ENCODE measurements around the gene CCL22.
"Not testable (repeated sequence)": the region's sequence is repeated elsewhere in the genome, so short reads cannot be mapped to it uniquely, and the experiment has no call there.

Gene CCL22

GRCh38 chr16:57394444-57394843 lies 35.9 kb downstream of the CCL22 start:
- DNase-seq (ENCODE audit: low spot score): no peak

DNA sequence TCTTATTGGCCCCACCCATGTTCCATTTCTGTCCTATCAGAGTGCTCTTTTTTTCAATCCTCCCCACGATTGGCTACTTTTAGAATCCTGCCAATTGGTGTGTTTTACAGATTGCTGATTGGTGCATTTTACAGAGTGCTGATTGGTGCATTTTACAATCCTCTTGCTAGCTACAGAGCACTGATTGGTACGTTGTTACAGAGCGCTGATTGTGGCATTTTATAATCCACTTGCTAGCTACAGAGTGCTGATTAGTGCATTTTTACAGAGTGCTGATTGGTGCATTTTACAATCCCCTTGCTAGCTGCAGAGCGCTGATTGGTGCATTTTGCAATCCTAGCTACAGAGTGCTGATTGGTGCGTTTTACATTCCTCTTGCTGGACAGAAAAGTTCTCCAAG lies 36.4 kb downstream of the CCL22 start:
- no peak for DNase-seq (ENCODE audit: low spot score)

DNA sequence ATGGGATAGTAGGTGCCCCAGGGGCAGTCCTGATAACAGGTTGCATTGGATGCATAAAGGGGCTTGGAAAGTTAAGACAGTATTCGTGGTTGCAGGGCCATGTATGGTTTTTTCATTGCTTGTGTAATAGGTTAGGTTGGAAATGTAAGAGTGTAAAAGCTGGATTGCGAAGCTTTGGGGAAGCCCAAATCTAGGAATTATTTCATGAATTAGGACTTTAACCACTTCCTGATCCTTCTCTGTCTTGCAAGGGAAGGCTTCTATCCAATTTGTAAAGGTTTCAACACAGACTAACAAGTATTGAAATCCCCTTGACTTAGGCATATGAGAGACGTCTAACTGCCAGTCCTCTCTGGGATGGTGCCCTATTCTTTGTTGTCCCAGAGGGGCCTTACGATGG lies 38.2 kb downstream of the CCL22 start:
- DNase-seq (ENCODE audit: low spot score): no peak

DNA sequence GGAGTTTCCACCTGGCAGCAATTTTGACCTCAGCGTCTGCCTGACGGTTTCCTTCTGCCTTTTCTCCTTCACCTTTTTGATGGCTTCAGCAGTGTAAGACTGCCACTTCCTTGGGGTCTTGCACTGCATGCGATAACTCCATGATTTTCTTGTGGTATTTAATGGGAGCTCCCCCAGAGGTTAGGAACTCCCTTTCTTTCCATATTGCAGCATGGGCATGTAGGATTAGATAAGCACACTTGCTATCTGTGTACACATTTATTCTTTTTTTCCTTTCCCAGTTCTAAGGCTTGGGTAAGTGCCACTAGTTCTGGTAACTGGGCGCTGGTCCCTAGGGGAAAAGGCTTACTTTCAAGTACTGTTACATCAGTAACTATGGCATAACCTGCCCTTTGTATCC lies 38.9 kb downstream of the CCL22 start:
- not testable (repeated sequence) for DNase-seq (ENCODE audit: low spot score)

DNA sequence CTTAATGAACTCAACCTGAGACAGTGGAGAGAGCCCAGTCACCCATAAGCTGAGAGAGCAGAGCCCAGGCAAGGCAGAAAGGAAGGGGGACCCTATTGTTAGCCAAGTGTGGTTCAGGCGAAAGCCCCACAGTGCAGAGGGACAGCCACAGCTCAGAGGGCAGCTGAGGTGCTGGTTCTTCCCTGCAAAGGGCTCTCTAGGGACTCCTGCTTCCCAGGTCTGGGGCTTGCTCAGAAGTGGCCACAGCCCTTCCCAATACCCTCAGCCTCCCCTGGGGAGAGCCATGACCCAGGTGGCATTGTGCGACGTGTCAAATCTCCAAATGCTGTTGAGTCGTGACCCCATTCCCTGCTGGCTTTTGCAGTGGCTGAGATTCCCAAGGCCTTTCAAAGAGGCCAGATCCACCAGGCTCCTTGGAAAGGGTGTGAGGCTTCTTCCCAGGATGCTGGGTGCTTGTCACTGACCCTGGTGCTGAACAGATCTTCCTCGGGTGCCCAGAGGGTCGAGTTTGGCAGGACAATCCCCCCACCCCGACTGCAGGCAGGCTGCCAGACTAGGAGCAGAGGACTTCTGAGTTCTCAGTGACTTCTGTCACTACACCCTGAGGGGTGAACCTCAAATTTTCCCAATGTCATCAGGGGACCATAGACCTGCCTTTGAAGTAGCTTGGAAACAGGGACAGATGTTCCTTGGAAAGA lies 43.5 kb downstream of the CCL22 start:
- DNase-seq (ENCODE audit: low spot score): no peak

- DNase-seq (ENCODE audit: low spot score): no peak
Observed at GRCh38 chr16:57403965-57404817, 45.6 kb downstream of the CCL22 start, which contains the start of gene CCL17. Gene CCL17 (plus strand): TSS chr16:57404767. CDS start chr16:57413933, 9,166 bp downstream.

GRCh38 chr16:57405097-57405496 lies 46.5 kb downstream of the CCL22 start:
- no peak for DNase-seq (ENCODE audit: low spot score)

DNA sequence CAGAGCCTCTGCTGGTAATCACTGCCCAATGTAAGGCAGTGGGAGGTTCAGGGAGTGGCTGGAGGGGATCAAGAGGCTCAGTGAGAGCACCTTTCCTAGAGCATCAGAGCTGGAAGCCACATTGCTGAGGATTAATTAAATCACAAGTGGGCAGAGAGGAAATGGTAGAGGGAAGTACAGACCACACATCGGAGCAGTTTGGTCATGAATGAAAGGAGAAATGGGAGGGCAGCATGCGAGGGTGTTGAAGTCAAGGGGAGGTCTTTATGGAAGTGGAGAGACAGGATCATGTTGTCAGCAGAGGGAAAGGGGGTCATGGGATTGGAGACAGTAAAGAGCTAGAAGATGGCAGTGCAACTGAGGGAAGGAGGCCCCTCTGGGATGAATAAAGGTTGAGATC lies 48.3 kb downstream of the CCL22 start:
- no peak for DNase-seq (ENCODE audit: low spot score)

- DNase-seq (ENCODE audit: low spot score): no peak
Observed at GRCh38 chr16:57407521-57408353, 49.2 kb downstream of the CCL22 start.

GRCh38 chr16:57409065-57409464 lies 50.5 kb downstream of the CCL22 start:
- DNase-seq (ENCODE audit: low spot score): no peak

- no peak for DNase-seq (ENCODE audit: low spot score)
Observed at GRCh38 chr16:57409870-57410587, 51.4 kb downstream of the CCL22 start.

DNA sequence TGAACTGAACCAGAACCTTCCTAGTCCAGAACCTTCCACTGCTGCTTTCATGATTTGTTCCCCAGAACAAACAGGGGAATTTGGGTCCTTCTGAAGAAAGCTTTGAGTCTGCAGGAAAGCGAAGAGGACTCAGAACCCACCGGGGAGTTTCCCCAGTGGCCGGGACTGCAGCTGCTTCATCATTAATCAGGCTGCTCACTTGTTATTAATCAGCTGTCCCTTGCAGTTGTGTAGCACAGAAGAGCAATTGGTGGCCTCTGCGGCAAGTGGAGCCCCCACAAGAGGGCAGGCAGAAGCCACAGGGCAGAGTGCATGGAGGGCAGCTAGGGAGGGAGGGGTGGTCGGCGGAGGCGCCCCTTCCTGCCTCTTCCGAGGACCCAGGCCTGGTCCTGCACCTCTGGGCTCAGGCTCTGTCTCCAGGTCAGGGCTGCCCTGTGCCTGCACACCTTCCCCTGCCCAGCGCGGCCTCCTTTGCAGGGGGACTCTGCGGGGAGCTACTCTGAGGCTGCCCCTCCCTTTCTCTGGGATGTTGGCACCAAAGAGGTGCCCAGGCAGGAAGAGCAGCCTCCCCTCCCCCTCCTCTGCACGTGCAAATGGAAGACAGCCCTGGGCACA lies 52.9 kb downstream of the CCL22 start:
- no peak for DNase-seq (ENCODE audit: low spot score)

DNA sequence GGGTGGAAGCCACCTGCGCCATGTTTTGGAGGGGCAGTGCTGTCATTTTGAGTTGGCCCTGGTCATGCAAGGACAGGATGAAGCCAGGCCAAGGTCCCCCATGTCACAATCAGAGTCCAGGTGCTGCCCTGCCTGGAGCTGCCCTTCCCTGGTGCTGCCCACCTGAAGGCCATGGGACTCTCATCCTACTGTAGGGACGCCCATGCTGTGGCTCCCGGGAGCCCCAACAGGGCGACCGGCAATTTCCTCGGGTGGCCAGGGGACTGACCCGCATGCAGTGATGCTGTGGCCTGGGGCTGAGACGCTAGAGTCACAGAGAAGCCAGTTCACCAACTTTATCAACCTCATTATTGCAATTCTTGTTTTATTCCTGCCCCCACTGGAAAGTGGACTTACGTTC lies 54.0 kb downstream of the CCL22 start:
- no peak for DNase-seq (ENCODE audit: low spot score)

DNA sequence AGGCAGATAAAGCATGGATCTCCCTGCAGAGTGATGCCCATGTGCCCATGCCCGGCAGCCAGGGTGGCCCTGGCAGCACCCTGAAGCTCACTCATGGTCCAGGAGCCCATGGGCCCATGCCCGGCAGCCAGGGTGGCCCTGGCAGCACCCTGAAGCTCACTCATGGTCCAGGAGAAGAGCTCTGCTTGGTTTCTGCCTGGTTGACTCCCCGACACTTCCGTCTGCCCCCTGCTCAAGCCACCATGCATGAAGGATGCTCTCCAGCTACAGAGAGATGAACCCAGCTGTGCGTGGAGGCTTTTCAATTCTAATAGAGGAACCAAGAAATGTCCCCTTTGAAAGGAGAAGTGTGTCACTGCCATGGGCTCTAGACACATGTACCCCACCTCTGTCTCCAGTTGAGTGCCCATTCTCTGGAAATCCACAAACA lies 54.7 kb downstream of the CCL22 start:
- DNase-seq (ENCODE audit: low spot score): no peak

DNA sequence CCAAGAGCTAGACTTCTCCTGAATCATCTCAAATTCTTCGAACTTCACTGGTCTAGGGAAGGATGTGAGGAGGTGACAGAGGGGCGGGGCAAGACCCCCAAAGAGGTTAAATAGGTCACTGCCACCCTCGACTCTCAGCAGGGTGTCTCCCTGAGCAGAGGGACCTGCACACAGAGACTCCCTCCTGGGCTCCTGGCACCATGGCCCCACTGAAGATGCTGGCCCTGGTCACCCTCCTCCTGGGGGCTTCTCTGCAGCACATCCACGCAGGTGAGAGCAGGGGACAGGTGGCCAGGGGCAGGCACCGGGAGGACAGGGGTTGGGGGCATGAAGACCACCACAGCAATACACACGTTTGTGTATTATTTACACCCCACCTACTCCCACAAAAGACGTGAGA lies 55.1 kb downstream of the CCL22 start:
- no peak for DNase-seq (ENCODE audit: low spot score)

All from HuH-7 (cell line).